Calu3 (cell line): Measurements from ENCODE around the gene IDH2. TPM values are rescaled to one million over a fixed set of nuclear protein-coding genes. Genes with fewer than 3 reads are reported as not detected.

ENCODE experiments used
- BruUV-seq: library from RNA; stranded (reverse); fragments of 400-500 nt; replicated peaks from 2 replicates; lab custom pipeline; 2021; lab: Mats Ljungman, UMichigan
- CTCF ChIA-PET: fragments of 300-600 bp; sonication (Branson Sonifier 250); formaldehyde crosslinking; loops from one replicate; lab custom pipeline; 2022; ENCODE audit warnings: antibody characterized with exemption; lab: Charles Lee
- DNase-seq: peaks from one replicate; pipeline ENCODE4 v3.0.0; 2022
- H3K27ac Mint-ChIP-seq: one replicate; pipeline ENCODE4 v1.8.0; 2022; ENCODE audit warnings: mixed read lengths; ENCODE audit not compliant: unreplicated experiment
- H3K27me3 Mint-ChIP-seq: one replicate; pipeline ENCODE4 v1.8.0; 2022; ENCODE audit warnings: mixed read lengths; ENCODE audit not compliant: unreplicated experiment
- H3K36me3 Mint-ChIP-seq: one replicate; pipeline ENCODE4 v1.8.0; 2022; ENCODE audit warnings: mild to moderate bottlenecking, moderate library complexity, mixed read lengths; ENCODE audit not compliant: insufficient read depth, unreplicated experiment
- H3K4me1 Mint-ChIP-seq: one replicate; pipeline ENCODE4 v1.8.0; 2022; ENCODE audit warnings: mild to moderate bottlenecking, low read depth, mixed read lengths; ENCODE audit not compliant: unreplicated experiment
- H3K4me3 Mint-ChIP-seq: one replicate; pipeline ENCODE4 v1.8.0; 2022; ENCODE audit warnings: mild to moderate bottlenecking, low read depth, moderate library complexity, mixed read lengths; ENCODE audit not compliant: unreplicated experiment
- H3K9me3 Mint-ChIP-seq: one replicate; pipeline ENCODE4 v1.8.0; 2022; ENCODE audit warnings: low read depth, mixed read lengths; ENCODE audit not compliant: unreplicated experiment
- CTCF ChIP-seq: fragments of 200-600 bp; IDR thresholded peaks from one replicate; pipeline ENCODE4 v1.8.0; 2022; ENCODE audit warnings: antibody characterized with exemption; ENCODE audit not compliant: unreplicated experiment
- intact Hi-C: fragments of 100-400 bp; cut with micrococcal nuclease; formaldehyde crosslinking; loops from one replicate; pipeline ENCODE4 v1.10.0; 2022; ENCODE audit not compliant: unreplicated experiment
- total RNA-seq: library from RNA; stranded (reverse); gene quantifications from 2 replicates; pipeline ENCODE4 v1.2.3, GENCODE V29; 2022

The IDH2 gene
- total RNA-seq, 1 experiment from 2014 or later, result 108 TPM

- no peak for TF ChIP-seq CTCF
- Mint-ChIP-seq H3K27me3 (no peaks in the 10 kb centered on the region), H3K4me1 (peaks cover 33% of the 10 kb centered on the region), H3K9me3 (no peaks in the 10 kb centered on the region), H3K36me3 (peaks cover 20% of the 10 kb centered on the region), H3K27ac (no peak overlapping the region), H3K4me3 (no peak overlapping the region)
- BruUV-seq, result no TSS peak
- CTCF ChIA-PET, result no interaction called here
- DNase-seq, result no peak
- intact Hi-C loops, result loop anchor here (10.0 kb wide), 1 partner anchor 45 kb away; the partner anchor contains the start of gene ZNF710
These were observed 52.3 kb downstream of the IDH2 start for GRCh38 chr15:90049666-90050604.

- Mint-ChIP-seq H3K4me1 (peaks cover 27% of the 10 kb centered on the region), H3K27ac (no peak overlapping the region), H3K4me3 (no peak overlapping the region), H3K36me3 (peaks cover 11% of the 10 kb centered on the region), H3K9me3 (no peaks in the 10 kb centered on the region), H3K27me3 (no peaks in the 10 kb centered on the region)
- DNase-seq, result no peak
- CTCF ChIA-PET, result no interaction called here
- no TSS peak for BruUV-seq
- intact Hi-C loops, result no loop called here
- TF ChIP-seq CTCF, result no peak
These were observed 53.2 kb downstream of the IDH2 start for GRCh38 chr15:90049030-90049429.

GRCh38 chr15:90047956-90048575, 54.2 kb downstream of the IDH2 start:
- no peaks in the 10 kb centered on the region for H3K9me3 Mint-ChIP-seq
- peaks cover 10% of the 10 kb centered on the region for H3K36me3 Mint-ChIP-seq
- H3K27me3 Mint-ChIP-seq, result no peaks in the 10 kb centered on the region
- no TSS peak for BruUV-seq
- no peak for DNase-seq
- TF ChIP-seq CTCF, result no peak
- H3K27ac Mint-ChIP-seq, result no peak overlapping the region
- intact Hi-C loops, result no loop called here
- no peak overlapping the region for H3K4me3 Mint-ChIP-seq
- CTCF ChIA-PET, result interaction anchor here (0.6 kb wide), 2 partner anchors 12 to 13 kb away, joined by 3 to 4 read pairs; no protein-coding TSS in a partner anchor
- peaks cover 22% of the 10 kb centered on the region for H3K4me1 Mint-ChIP-seq

- intact Hi-C loops, result no loop called here
- H3K27me3 Mint-ChIP-seq, result no peaks in the 10 kb centered on the region
- peaks cover 10% of the 10 kb centered on the region for H3K36me3 Mint-ChIP-seq
- TF ChIP-seq CTCF, result no peak
- DNase-seq, result peak; percentile 87
- CTCF ChIA-PET, result interaction anchor here (1.4 kb wide), 1 partner anchor 8 kb away, joined by 3 read pairs; no protein-coding TSS in a partner anchor
- no peaks in the 10 kb centered on the region for H3K9me3 Mint-ChIP-seq
- peaks cover 22% of the 10 kb centered on the region for H3K4me1 Mint-ChIP-seq
- BruUV-seq, result no TSS peak
- peak overlapping the region; percentile 82 for H3K27ac Mint-ChIP-seq
- H3K4me3 Mint-ChIP-seq, result no peak overlapping the region
These were observed 55.3 kb downstream of the IDH2 start for GRCh38 chr15:90046911-90047392.
